Kidney (tissue), 14 donors: ENCODE results near the gene PMEPA1. TPM values are rescaled to one million over a fixed set of nuclear protein-coding genes. Genes with fewer than 3 reads are reported as not detected.

Experiments
- DNase-seq, 5 donors: peaks; one replicate each; pipeline ENCODE4 v3.0.0-alpha.2; 2013 to 2020
- FAIRE-seq: peaks from 2 replicates; lab custom pipeline; 2012; peaks lifted over from hg19 to GRCh38; lab: Jason Lieb, UNC
- H3K27ac ChIP-seq, 2 donors: one replicate each; pipeline ENCODE4 v1.7.0; 2013; ENCODE audit warnings: low read depth in 2 of 2, low read length in 2 of 2, inconsistent platforms in 1 of 2
- H3K27me3 ChIP-seq: one replicate; pipeline ENCODE4 v1.7.1; 2013; ENCODE audit warnings: low read length, inconsistent platforms; ENCODE audit not compliant: control insufficient read depth, insufficient read depth
- H3K36me3 ChIP-seq, 3 donors: one replicate each; pipeline versions ENCODE4 v1.7.0 to v1.7.1; 2013; ENCODE audit warnings: low read length in 3 of 3, control low read depth in 1 of 3, inconsistent platforms in 1 of 3; ENCODE audit not compliant: insufficient read depth in 3 of 3, control insufficient read depth in 2 of 3
- H3K4me1 ChIP-seq, 3 donors: one replicate each; pipeline versions ENCODE4 v1.7.0 to v1.7.1; 2013; ENCODE audit warnings: low read length in 3 of 3, inconsistent platforms in 1 of 3, low read depth in 1 of 3; ENCODE audit not compliant: control insufficient read depth in 2 of 3, insufficient read depth in 2 of 3
- H3K4me3 ChIP-seq, 3 donors: one replicate each; pipeline versions ENCODE4 v1.7.0 to v1.8.1; 2013; ENCODE audit warnings: low read length in 3 of 3, control low read depth in 1 of 3, inconsistent platforms in 1 of 3
- H3K9ac ChIP-seq, 3 donors: one replicate each; pipeline versions ENCODE4 v1.7.0 to v1.7.1; 2013; ENCODE audit warnings: low read length in 3 of 3, control low read depth in 1 of 3, inconsistent platforms in 1 of 3
- H3K9me3 ChIP-seq, 3 donors: one replicate each; pipeline versions ENCODE4 v1.7.0 to v1.7.1; 2013; ENCODE audit warnings: low read length in 3 of 3, control low read depth in 1 of 3, inconsistent platforms in 1 of 3; ENCODE audit not compliant: control insufficient read depth in 2 of 3, insufficient read depth in 1 of 3
- CTCF ChIP-seq: IDR thresholded peaks from 3 replicates; pipeline ENCODE4 v1.5.1; 2012; ENCODE audit warnings: mild to moderate bottlenecking, moderate library complexity, borderline replicate concordance; ENCODE audit not compliant: insufficient read depth; ENCODE audit errors: extremely low read depth
- intact Hi-C: fragments of 100-400 bp; cut with DNase I; formaldehyde crosslinking; loops from one replicate; pipeline ENCODE4 v1.11.1; 2022
- polyA plus RNA-seq: library from polyadenylated mRNA; stranded (reverse); fragments of 350-450 nt; fragmentation: Illumina TruSeq; extraction: RNeasy Lipid Tissue Mini Kit (QIAGEN cat#74804); gene quantifications from one replicate; pipeline ENCODE4 v1.2.3, GENCODE V29; 2014; ENCODE audit warnings: low read depth, low replicate concordance; ENCODE audit not compliant: insufficient read depth
- total RNA-seq: library from RNA; stranded (reverse); fragmentation: NEBNext Ultra II Directional; extraction: Animal tissue kit (Norgen Biotek cat#: 25700); gene quantifications from one replicate; pipeline ENCODE4 v1.2.1, GENCODE V29; 2021
- donor health status: control.
- donor health status: control.
- donor health status: control.
- donor health status: control.
- donor health status: control.
- donor health status: DM: yes; HTN: yes; CAD: no.
- donor health status: Normal renal cell carcinoma (clear cell type).

Gene PMEPA1
- total and polyA plus RNA-seq, 2 donors from 2014 or later: 12.9 to 30.4 TPM

GRCh38 chr20:57702521-57702920, 7.3 kb downstream of the PMEPA1 start:
- Histone ChIP-seq H3K9me3 (no peaks in the 10 kb centered on the region), H3K4me3 (no peak overlapping the region), H3K27ac (no peak overlapping the region), H3K36me3 (no peaks in the 10 kb centered on the region), H3K27me3 (no peaks in the 10 kb centered on the region), H3K4me1 (peaks cover 0 to 3% (median 0%) of the 10 kb centered on the region in 3 donors), H3K9ac (no peak overlapping the region)
- DNase-seq: no peak
- FAIRE-seq: no peak
- intact Hi-C loops: no loop called here
- TF ChIP-seq CTCF: no peak

- no peak for TF ChIP-seq CTCF
- FAIRE-seq (no peak), DNase-seq (no peak)
- Histone ChIP-seq H3K9ac (peak overlapping the region in 1 of 3 donors; percentile 19), H3K27ac (no peak overlapping the region), H3K9me3 (no peaks in the 10 kb centered on the region), H3K4me3 (no peak overlapping the region), H3K4me1 (peaks cover 0 to 3% (median 0%) of the 10 kb centered on the region in 3 donors), H3K27me3 (no peaks in the 10 kb centered on the region), H3K36me3 (no peaks in the 10 kb centered on the region)
- intact Hi-C loops: no loop called here
These were observed 7.7 kb downstream of the PMEPA1 start for GRCh38 chr20:57702091-57702490.

GRCh38 chr20:57701651-57702050, 8.2 kb downstream of the PMEPA1 start:
- Histone ChIP-seq H3K4me1 (peaks cover 0 to 3% (median 0%) of the 10 kb centered on the region in 3 donors), H3K27ac (no peak overlapping the region), H3K27me3 (no peaks in the 10 kb centered on the region), H3K36me3 (no peaks in the 10 kb centered on the region), H3K9me3 (no peaks in the 10 kb centered on the region), H3K4me3 (no peak overlapping the region), H3K9ac (no peak overlapping the region)
- no peak for TF ChIP-seq CTCF
- intact Hi-C loops: no loop called here
- FAIRE-seq (no peak), DNase-seq (no peak)

- no peaks in the 10 kb centered on the region for H3K27me3 ChIP-seq
- FAIRE-seq: no peak
- no peak overlapping the region for H3K4me3 ChIP-seq
- H3K27ac ChIP-seq: no peak overlapping the region
- intact Hi-C loops: no loop called here
- no peaks in the 10 kb centered on the region for H3K36me3 ChIP-seq
- DNase-seq: no peak
- H3K9me3 ChIP-seq: no peaks in the 10 kb centered on the region
- peaks cover 0 to 3% (median 0%) of the 10 kb centered on the region in 3 donors for H3K4me1 ChIP-seq
- TF ChIP-seq CTCF: no peak
- no peak overlapping the region for H3K9ac ChIP-seq
These were observed 8.7 kb downstream of the PMEPA1 start for GRCh38 chr20:57701090-57701489.
